Breast epithelium (tissue), 3 donors: ENCODE data around the gene WDTC1.

Source experiments
- CTCF ChIP-seq, 3 donors: fragments of 450-650 bp; IDR thresholded peaks; one replicate each; pipeline ENCODE4 v1.5.1; 2016 to 2017; ENCODE audit warnings: antibody characterized with exemption in 3 of 3, mild to moderate bottlenecking in 3 of 3, moderate library complexity in 3 of 3
- POLR2A ChIP-seq: fragments of 450-650 bp; IDR thresholded peaks from one replicate; pipeline ENCODE4 v1.6.1; 2016; ENCODE audit warnings: antibody characterized with exemption, mild to moderate bottlenecking, moderate library complexity

- no peak for TF ChIP-seq CTCF (IDR thresholded peaks at IDR 0.05)
- no peak for TF ChIP-seq POLR2A
Observed at GRCh38 chr1:27306892-27307761, 72.7 kb downstream of the WDTC1 start.
